M059J (cell line): ENCODE measurements around the gene PCSK1N. TPM values are rescaled to one million over a fixed set of nuclear protein-coding genes. Genes with fewer than 3 reads are reported as not detected.

ENCODE experiments used
- DNase-seq: peaks from one replicate; pipeline ENCODE4 v3.0.0-alpha.2; 2012; ENCODE audit warnings: low read depth
- total RNA-seq: library from RNA; depleted of rRNA; stranded (reverse); fragments of >200 nt; shearing (Covaris generic); gene quantifications from 2 replicates; pipeline ENCODE4 v1.2.3, GENCODE V29; 2014; rRNA removed

Gene PCSK1N
- total RNA-seq, 1 experiment from 2014 or later = 9.0 TPM

- DNase-seq = no peak
Observed at GRCh38 chrX:48789366-48790220, 45.8 kb downstream of the PCSK1N start.

GRCh38 chrX:48787505-48788443 lies 47.6 kb downstream of the PCSK1N start:
- DNase-seq = no peak

GRCh38 chrX:48786825-48787504 lies 48.4 kb downstream of the PCSK1N start:
- DNase-seq = no peak

- DNase-seq = no peak
Observed at GRCh38 chrX:48786341-48786800, 49.0 kb downstream of the PCSK1N start, which contains the start of gene GATA1. Gene GATA1, plus strand, starts transcription at chrX:48786590. Its CDS starts 4,520 bp downstream, at chrX:48791110.

GRCh38 chrX:48785540-48786214 lies 49.7 kb downstream of the PCSK1N start:
- DNase-seq = no peak

GRCh38 chrX:48785186-48785539 lies 50.2 kb downstream of the PCSK1N start:
- DNase-seq = no peak

- no peak for DNase-seq
Observed at GRCh38 chrX:48784726-48785125, 50.7 kb downstream of the PCSK1N start.

GRCh38 chrX:48782795-48783194 lies 52.6 kb downstream of the PCSK1N start:
- no peak for DNase-seq

- no peak for DNase-seq
Observed at GRCh38 chrX:48782216-48782615, 53.2 kb downstream of the PCSK1N start.

GRCh38 chrX:48781705-48782104 lies 53.7 kb downstream of the PCSK1N start:
- DNase-seq = no peak

Other genes with a start within 250 kb of the PCSK1N start
- 54.3 and 88.6 TPM in 2 replicates for gene WDR13, start 238.1 kb downstream of the PCSK1N start, total RNA-seq
- not detected in 2 replicates for gene WAS, start 151.8 kb downstream of the PCSK1N start, total RNA-seq
- 15.1 and 22.8 TPM in 2 replicates for gene SUV39H1, start 138.9 kb downstream of the PCSK1N start, total RNA-seq
- not detected in 2 replicates for gene GLOD5, start 73.9 kb downstream of the PCSK1N start, total RNA-seq
- not detected in 2 replicates for gene GATA1, start 49.0 kb downstream of the PCSK1N start, total RNA-seq
- gene HDAC6, start 33.5 kb downstream of the PCSK1N start, total RNA-seq = 44.8 and 50.7 TPM in 2 replicates
- gene ERAS, start 9.1 kb downstream of the PCSK1N start, total RNA-seq = not detected in 2 replicates
- gene TIMM17B, start 62.2 kb upstream of the PCSK1N start, total RNA-seq = 77.6 and 90.8 TPM in 2 replicates
- 44.6 and 53.9 TPM in 2 replicates for gene PQBP1, start 62.3 kb upstream of the PCSK1N start, total RNA-seq
- gene SLC35A2, start 76.0 kb upstream of the PCSK1N start, total RNA-seq = 70.5 and 77.8 TPM in 2 replicates
- gene PIM2, start 83.4 kb upstream of the PCSK1N start, total RNA-seq = 14.2 and 14.3 TPM in 2 replicates
- 27.3 and 54.4 TPM in 2 replicates for gene OTUD5, start 122.0 kb upstream of the PCSK1N start, total RNA-seq
- 0.76 and 1.7 TPM in 2 replicates for gene KCND1, start 136.2 kb upstream of the PCSK1N start, total RNA-seq
- gene GRIPAP1, start 166.7 kb upstream of the PCSK1N start, total RNA-seq = 20.1 and 46.6 TPM in 2 replicates
- 40.9 and 71.6 TPM in 2 replicates for gene TFE3, start 207.7 kb upstream of the PCSK1N start, total RNA-seq
- gene CCDC120, start 223.4 kb upstream of the PCSK1N start, total RNA-seq = 0.07 and 1.1 TPM in 2 replicates
- gene PRAF2, start 238.4 kb upstream of the PCSK1N start, total RNA-seq = 25.0 and 29.3 TPM in 2 replicates
- 39.5 and 45.2 TPM in 2 replicates for gene WDR45, start 244.3 kb upstream of the PCSK1N start, total RNA-seq